Left kidney (tissue), 2 donors: Measurements from ENCODE around the gene DAZAP2. TPM values are rescaled to one million over a fixed set of nuclear protein-coding genes. Genes with fewer than 3 reads are reported as not detected.
"Not testable (repeated sequence)": the region's sequence is repeated elsewhere in the genome, so short reads cannot be mapped to it uniquely, and the experiment has no call there.

Experiments
- DNase-seq: peaks from one replicate; pipeline ENCODE4 v3.0.0-alpha.2; 2013
- polyA plus RNA-seq: library from polyadenylated mRNA; unstranded; fragments of 120-200 nt; gene quantifications from one replicate; pipeline ENCODE4 v1.2.1, GENCODE V29; 2013; ENCODE audit not compliant: insufficient read length

Gene DAZAP2
- polyA plus RNA-seq, 1 donor = 271 TPM

- no peak for DNase-seq
Observed at GRCh38 chr12:51210690-51211395, 27.8 kb upstream of the DAZAP2 start.

DNA sequence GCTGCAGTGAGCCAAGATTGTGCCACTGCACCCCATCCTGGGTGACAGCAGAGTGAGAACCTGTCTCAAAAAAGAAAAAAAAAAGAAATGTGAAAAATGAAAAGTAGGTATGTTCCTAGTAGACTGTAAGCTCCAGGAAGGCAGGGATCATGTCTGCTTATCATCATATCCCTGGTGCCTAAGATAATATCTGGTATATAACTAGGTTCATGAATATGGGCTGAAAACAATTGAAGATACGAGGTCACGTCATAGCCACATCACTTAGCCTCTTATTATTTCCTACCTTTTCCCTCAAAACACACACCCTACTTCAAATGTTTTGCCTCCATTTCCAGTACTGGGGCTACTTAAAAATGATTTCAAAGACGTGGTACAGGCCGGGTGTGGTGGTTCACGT lies 23.7 kb upstream of the DAZAP2 start:
- DNase-seq = no peak

DNA sequence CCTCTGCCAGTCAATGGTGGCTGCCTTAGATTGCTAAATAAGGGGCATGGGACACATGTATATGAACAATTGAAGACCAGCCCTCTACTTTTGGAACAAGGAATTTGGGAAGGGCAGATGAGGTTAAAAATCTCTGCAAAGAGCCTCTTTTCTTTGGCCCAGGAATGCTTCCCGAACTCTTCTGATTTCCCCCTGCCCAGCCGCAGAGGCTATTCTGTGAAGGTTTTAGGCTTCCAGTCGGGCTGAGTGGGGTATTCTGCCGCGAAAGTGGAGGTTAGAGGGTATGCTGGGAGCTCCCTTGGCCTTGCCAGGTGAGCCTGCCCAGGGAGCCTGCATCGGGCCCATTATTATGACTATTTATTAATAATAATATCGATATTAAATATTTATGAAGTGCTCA lies 22.0 kb upstream of the DAZAP2 start:
- DNase-seq = no peak

DNA sequence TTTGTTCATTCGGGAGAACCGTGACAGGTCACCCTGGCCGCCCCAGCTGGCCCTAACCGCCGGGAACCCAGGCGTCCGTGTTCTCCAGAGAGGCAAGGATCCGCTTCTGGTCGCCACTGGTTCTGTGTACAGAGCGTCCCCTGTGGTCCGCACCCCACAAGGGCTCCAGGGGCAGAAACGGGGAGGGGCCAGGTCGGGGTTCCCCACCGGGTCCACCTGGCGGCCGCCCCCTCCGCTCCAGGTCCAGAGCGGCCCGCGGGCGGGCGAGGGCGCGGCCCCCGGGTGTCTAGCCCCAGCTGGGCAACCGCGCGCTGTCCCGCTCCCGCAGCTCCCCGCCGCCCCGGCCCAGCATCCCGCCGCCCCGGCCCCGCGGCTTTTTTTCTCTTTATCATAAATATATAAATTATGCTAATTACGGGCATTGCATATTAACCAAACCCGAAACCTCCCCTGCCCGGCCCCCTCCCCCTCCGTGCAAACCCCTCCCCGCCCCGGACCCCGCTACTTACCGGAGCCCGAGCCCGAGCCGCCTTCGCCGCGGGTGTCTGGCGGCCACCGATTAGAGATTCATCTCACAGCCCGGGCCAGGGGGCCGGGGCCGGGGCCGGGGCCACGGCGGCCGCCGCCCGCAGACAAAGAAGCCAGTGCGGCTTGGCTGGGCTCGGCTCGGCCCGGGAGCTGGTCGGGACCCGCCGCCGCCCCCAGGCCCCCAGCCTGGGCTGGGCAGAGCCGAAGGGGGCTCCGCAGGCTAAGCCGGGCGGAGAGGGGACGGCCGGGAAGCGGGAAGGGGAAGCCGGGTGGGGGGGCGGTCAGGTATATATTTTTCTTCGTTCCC lies 21.3 kb upstream of the DAZAP2 start:
- DNase-seq = peak; percentile 45

GRCh38 chr12:51217968-51218606 lies 20.5 kb upstream of the DAZAP2 start, which contains the start of gene POU6F1:
TSS of gene POU6F1 (minus strand) at chr12:51218062. CDS start at chr12:51206836, 11,226 bp downstream.
- peak; percentile 87 for DNase-seq

GRCh38 chr12:51218607-51219161 lies 19.9 kb upstream of the DAZAP2 start:
- no peak for DNase-seq

DNA sequence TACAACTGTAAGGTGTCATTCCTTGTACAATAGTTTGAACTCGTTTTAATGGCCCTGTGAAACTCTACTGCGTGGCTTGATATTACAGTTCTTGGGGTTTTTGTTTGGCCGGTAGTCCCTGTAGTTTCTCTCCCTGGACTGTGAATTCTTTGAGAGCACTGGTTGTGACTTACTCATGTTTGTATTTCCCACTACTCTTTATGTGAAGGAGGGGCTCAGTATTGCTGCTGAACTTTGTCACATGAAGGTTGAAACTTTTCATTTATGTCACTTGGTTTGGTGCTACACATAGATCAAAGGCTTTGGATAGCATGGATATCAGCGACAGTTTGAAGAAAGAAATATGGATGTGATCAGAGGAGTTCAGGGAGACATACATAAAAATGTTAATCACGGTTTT lies 19.3 kb upstream of the DAZAP2 start:
- DNase-seq = no peak

DNA sequence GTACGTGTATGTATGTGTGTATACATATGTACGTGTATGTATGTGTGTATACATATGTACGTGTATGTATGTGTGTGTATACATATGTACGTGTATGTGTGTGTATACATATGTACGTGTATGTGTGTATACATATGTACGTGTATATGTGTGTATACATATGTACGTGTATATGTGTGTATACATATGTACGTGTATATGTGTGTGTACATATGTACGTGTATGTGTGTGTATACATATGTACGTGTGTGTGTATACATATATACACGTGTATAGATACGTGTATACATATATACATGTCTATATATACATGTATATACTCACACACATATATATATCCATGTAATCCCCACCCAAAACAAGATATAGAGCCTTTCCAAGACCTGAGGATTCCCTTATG lies 18.8 kb upstream of the DAZAP2 start:
- DNase-seq = not testable (repeated sequence)

GRCh38 chr12:51222461-51222860 lies 16.2 kb upstream of the DAZAP2 start:
- DNase-seq = no peak

GRCh38 chr12:51224625-51225024 lies 14.0 kb upstream of the DAZAP2 start:
- DNase-seq = no peak

GRCh38 chr12:51225234-51225633 lies 13.4 kb upstream of the DAZAP2 start:
- no peak for DNase-seq

DNA sequence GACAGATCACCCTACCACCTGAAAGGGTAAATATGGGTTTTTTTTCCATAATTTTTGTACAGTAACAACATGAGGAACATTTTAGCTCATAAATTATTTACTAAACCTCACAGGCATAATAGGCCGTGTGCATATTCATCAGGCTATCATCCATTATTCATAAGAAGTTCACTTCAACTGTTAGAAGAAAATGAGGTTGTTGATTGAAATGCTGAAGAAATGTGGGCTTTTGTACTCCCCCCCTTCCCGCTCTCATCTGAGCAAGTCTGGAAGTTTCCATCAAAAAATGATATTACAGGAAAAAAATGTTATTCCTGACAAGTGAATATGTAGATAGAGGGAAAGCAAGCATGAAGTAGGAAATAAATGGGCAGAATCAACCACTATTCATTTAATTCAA lies 12.9 kb upstream of the DAZAP2 start:
- DNase-seq = no peak

DNA sequence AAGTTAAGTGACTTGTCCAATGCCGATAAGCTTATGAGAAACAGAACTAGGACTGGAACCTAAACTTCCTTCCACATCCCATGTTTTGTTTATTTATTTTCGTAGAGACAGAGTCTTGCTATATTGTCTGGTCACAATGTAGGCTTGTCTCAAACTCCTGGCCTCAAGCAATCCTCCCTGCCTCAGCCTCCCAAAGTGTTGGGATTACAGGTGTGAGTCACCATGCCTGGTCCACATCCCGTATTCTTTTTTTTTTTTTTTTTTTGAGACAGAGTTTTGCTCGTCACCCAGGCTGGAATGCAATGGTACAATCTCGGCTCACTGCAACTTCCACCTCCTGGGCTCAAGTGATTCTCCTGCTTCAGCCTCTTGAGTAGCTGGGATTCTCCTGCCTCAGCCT lies 11.5 kb upstream of the DAZAP2 start:
- not testable (repeated sequence) for DNase-seq

DNA sequence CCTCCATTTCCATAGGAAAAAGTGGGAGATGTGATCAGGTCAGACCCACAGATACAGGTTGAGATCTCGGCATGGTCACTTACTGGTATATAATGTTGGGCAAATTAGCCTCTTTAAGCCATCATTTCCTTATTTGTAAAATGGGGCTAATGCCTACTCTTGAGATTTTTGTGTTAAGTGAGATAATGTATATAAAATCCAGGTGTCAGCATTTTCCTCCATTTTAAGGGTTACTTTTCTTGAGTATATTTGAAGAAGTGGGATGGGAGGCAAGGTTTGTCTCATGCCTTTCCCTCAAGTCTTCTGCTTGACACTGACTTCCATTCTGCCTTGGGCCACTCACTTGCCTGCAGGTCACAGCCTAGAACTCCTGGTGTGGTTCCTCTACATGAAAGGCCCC lies 10.7 kb upstream of the DAZAP2 start:
- no peak for DNase-seq

DNA sequence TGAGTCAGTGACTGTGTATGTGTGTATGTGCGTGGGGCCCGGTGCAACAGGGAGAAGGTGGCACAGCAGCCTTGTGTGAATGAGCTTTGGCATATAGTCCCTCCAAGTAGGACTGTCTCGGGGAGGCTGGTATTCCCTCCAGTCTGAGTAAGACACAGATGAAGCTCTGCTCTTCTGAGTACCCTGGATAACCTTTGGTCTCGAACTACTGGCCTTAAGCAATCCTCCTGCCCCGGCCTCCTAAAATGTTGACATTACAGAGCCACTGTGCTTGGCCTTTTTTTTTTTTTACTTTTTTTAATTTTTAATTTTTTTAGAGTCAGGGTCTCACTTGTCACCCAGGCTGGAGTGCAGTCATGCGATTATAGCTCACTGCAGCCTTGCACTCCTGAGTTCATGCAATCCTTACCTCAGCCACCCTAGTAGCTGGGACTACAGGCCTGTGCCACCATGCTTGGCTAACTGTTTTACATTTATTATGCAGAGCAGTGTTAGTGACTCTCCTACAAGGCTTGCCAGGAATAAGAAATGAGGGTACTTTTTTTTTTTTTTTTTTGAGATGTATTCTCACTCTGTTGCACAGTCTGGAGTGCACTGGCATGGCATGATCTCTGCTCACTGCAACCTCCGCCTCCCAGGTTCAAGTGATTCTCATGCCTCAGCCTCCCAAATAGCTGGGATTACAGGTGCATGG lies 9.4 kb upstream of the DAZAP2 start:
- DNase-seq = no peak

- no peak for DNase-seq
Observed at GRCh38 chr12:51232642-51233041, 6.0 kb upstream of the DAZAP2 start.

DNA sequence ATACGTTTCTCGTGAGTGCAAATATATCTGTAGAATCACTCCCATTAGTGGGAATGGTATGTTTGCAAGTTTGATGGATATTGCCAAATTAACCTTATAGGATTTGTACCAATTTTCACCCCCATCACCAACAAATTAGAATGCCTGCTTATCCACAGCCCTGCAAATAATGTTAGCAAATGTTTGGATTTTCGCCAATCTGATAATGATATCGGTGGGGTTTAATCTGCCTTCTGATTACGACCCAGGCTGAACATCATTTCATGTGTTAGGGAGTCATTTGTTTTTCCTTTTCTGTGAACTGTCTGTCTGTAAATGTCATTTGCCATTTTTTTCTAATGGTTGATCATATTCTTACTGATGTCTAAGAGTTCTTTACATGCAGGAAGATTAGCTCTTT lies 4.1 kb upstream of the DAZAP2 start:
- no peak for DNase-seq

GRCh38 chr12:51238037-51238509 lies 553 bp upstream of the DAZAP2 start:
- no peak for DNase-seq

- DNase-seq = no peak
Observed at GRCh38 chr12:51240971-51241370, 2.3 kb downstream of the DAZAP2 start.

DNA sequence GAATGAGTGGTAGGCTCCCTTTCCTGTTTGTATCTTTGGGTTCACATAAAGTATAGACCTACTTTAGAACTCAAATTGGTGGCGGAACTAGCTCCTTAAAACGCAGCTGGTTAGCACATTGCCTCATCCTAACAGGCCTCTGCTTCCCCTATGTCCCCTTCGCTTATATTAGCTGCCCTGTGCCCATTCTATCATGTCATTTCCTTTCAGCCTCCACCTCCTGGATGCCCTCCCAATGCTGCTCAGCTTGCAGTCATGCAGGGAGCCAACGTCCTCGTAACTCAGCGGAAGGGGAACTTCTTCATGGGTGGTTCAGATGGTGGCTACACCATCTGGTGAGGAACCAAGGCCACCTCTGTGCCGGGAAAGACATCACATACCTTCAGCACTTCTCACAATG lies 3.5 kb downstream of the DAZAP2 start:
- DNase-seq = no peak

- no peak for DNase-seq
Observed at GRCh38 chr12:51242876-51243275, 4.2 kb downstream of the DAZAP2 start.

GRCh38 chr12:51244269-51244668 lies 5.6 kb downstream of the DAZAP2 start:
- DNase-seq = no peak
